Measurements from ENCODE around the gene PTPRN2.

The PTPRN2 gene

GRCh38 chr7:157537056-157537455 is 1050.6 kb downstream of the PTPRN2 start:
- no peaks in the 10 kb centered on the region for H3K27me3 Mint-ChIP-seq
- H3K27ac Mint-ChIP-seq, result no peak overlapping the region
- H3K36me3 Mint-ChIP-seq, result peaks cover 5% of the 10 kb centered on the region
- H3K9me3 Mint-ChIP-seq, result peaks cover 6% of the 10 kb centered on the region
- H3K4me3 Mint-ChIP-seq, result no peak overlapping the region
- no peaks in the 10 kb centered on the region for H3K4me1 Mint-ChIP-seq

DNA sequence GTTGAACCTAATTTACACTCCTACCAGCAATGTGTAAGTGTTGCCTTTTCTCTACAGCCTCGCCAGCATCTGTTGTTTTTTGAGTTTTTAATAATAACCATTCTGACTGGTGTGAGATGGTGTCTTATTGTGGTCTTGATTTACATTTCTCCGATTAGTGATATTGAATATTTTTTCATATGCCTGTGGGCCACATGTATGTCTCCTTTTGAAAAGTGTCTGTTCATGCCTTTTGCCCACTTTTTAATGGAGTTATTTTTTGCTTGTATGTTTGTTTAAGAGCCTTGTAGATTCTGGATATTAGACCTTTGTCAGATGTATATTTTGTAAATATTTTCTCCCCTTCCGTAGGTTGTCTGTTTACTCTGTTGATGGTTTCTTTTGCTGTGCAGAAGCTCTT is 1055.6 kb downstream of the PTPRN2 start:
- no peak overlapping the region for H3K4me3 Mint-ChIP-seq
- no peaks in the 10 kb centered on the region for H3K27me3 Mint-ChIP-seq
- no peaks in the 10 kb centered on the region for H3K4me1 Mint-ChIP-seq
- peaks cover 5% of the 10 kb centered on the region for H3K36me3 Mint-ChIP-seq
- peaks cover 10% of the 10 kb centered on the region for H3K9me3 Mint-ChIP-seq
- H3K27ac Mint-ChIP-seq, result no peak overlapping the region

GRCh38 chr7:157529768-157530560 is 1057.7 kb downstream of the PTPRN2 start:
- H3K9me3 Mint-ChIP-seq, result peaks cover 10% of the 10 kb centered on the region
- H3K27me3 Mint-ChIP-seq, result no peaks in the 10 kb centered on the region
- no peaks in the 10 kb centered on the region for H3K4me1 Mint-ChIP-seq
- no peak overlapping the region for H3K4me3 Mint-ChIP-seq
- no peak overlapping the region for H3K27ac Mint-ChIP-seq
- peaks cover 5% of the 10 kb centered on the region for H3K36me3 Mint-ChIP-seq

DNA sequence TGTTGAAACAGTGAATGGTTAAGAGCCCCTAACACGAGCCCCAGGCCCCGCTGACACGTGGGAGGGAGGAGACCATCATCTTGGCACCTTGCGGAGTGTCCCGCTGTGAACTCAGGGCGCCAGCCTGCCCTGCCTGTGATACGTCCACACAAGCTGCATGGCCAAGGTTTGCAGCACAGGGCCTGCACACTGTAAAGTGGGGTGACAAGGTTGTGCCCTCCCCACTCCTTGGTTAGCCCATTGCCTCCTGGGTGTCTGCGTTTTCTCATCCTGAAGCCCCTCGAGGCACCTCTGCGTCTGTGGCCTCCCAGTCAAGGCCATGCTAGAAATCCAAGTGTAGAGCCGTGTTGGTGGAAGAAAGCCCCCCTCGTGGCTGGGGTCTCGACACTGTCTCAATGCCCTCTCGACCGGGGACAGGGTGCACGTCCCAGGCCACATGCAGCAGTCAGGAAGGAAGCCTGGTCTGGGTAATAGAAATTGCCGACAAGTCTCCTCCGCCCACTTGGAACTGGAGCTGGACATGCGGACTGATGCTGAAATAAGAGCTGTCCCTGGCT is 1058.8 kb downstream of the PTPRN2 start:
- peaks cover 10% of the 10 kb centered on the region for H3K9me3 Mint-ChIP-seq
- no peaks in the 10 kb centered on the region for H3K27me3 Mint-ChIP-seq
- H3K36me3 Mint-ChIP-seq, result peaks cover 5% of the 10 kb centered on the region
- no peak overlapping the region for H3K4me3 Mint-ChIP-seq
- H3K4me1 Mint-ChIP-seq, result no peaks in the 10 kb centered on the region
- H3K27ac Mint-ChIP-seq, result no peak overlapping the region

DNA sequence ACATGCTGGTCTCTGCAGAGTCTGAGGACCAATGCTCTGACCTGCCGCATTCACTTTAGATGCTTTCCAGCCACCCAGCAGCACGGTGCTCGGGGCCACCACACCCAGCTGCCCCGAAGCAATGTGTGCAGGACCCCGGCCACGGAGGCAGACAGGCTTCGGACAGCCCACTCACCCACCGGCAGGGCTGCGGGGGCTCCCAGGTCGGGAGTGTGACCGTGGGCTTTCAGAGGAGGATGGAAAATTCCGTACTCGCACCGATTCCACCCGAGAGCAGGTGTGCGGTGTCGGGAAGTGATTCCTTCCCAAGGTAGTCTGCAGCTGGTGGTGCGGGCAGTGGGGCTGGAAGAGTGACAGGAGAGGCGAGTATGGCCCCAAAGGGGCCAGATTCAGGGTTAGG is 1059.9 kb downstream of the PTPRN2 start:
- Mint-ChIP-seq H3K4me1 (no peaks in the 10 kb centered on the region), H3K27me3 (no peaks in the 10 kb centered on the region), H3K9me3 (peaks cover 10% of the 10 kb centered on the region), H3K27ac (no peak overlapping the region), H3K36me3 (peaks cover 5% of the 10 kb centered on the region), H3K4me3 (no peak overlapping the region)

- no peaks in the 10 kb centered on the region for H3K36me3 Mint-ChIP-seq
- no peaks in the 10 kb centered on the region for H3K27me3 Mint-ChIP-seq
- H3K4me1 Mint-ChIP-seq, result no peaks in the 10 kb centered on the region
- no peak overlapping the region for H3K4me3 Mint-ChIP-seq
- H3K27ac Mint-ChIP-seq, result no peak overlapping the region
- H3K9me3 Mint-ChIP-seq, result peaks cover 4% of the 10 kb centered on the region
Measured at GRCh38 chr7:157526913-157527634, 1060.5 kb downstream of the PTPRN2 start.

- Mint-ChIP-seq H3K36me3 (no peaks in the 10 kb centered on the region), H3K4me3 (no peak overlapping the region), H3K27me3 (no peaks in the 10 kb centered on the region), H3K27ac (no peak overlapping the region), H3K9me3 (no peaks in the 10 kb centered on the region), H3K4me1 (no peaks in the 10 kb centered on the region)
Measured at GRCh38 chr7:157526005-157526912, 1061.4 kb downstream of the PTPRN2 start.

- H3K27me3 Mint-ChIP-seq, result no peaks in the 10 kb centered on the region
- no peak overlapping the region for H3K27ac Mint-ChIP-seq
- no peaks in the 10 kb centered on the region for H3K9me3 Mint-ChIP-seq
- H3K36me3 Mint-ChIP-seq, result no peaks in the 10 kb centered on the region
- H3K4me1 Mint-ChIP-seq, result no peaks in the 10 kb centered on the region
- no peak overlapping the region for H3K4me3 Mint-ChIP-seq
Measured at GRCh38 chr7:157525491-157525915, 1062.1 kb downstream of the PTPRN2 start.

- Mint-ChIP-seq H3K4me1 (no peaks in the 10 kb centered on the region), H3K4me3 (no peak overlapping the region), H3K36me3 (no peaks in the 10 kb centered on the region), H3K27ac (no peak overlapping the region), H3K9me3 (no peaks in the 10 kb centered on the region), H3K27me3 (no peaks in the 10 kb centered on the region)
Measured at GRCh38 chr7:157524731-157525130, 1062.9 kb downstream of the PTPRN2 start.

DNA sequence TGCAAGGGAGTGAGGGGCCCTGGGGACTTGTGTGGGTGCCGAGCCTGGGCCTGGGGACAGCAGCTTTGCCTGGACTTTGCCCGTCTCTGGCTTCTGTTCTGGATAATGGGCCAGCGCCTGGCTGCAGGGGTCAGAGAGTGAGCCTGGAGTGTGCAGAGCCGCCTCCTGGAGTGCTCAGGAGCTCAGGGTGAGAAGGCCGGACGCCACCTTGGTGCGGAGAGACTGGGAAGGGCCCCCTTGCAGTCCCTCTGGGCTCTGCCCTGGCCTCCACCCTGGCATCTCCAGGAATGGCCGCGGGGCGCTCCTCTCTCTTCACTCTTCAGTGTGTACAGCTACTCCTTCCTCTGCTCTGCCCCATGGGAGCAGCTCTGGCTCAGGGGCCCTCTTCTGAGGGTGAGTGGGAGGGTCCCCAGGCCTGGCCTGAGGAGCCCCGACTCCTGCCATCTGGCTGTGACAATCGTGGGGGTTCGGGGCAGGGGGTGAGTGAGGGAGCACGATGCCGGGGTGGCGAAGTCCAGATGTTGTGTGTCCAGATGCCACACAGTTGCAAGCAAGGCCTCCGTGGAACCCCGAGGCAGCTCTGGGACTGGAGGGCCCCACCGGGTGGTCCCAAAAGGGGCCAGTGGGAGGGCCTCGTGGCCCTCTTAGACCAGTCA is 1063.7 kb downstream of the PTPRN2 start:
- Mint-ChIP-seq H3K4me1 (no peaks in the 10 kb centered on the region), H3K27ac (no peak overlapping the region), H3K36me3 (no peaks in the 10 kb centered on the region), H3K27me3 (no peaks in the 10 kb centered on the region), H3K4me3 (no peak overlapping the region), H3K9me3 (no peaks in the 10 kb centered on the region)

- Mint-ChIP-seq H3K27me3 (no peaks in the 10 kb centered on the region), H3K27ac (no peak overlapping the region), H3K9me3 (no peaks in the 10 kb centered on the region), H3K4me3 (no peak overlapping the region), H3K36me3 (no peaks in the 10 kb centered on the region), H3K4me1 (no peaks in the 10 kb centered on the region)
Measured at GRCh38 chr7:157523371-157523765, 1064.3 kb downstream of the PTPRN2 start.

GRCh38 chr7:157522954-157523353 is 1064.7 kb downstream of the PTPRN2 start:
- Mint-ChIP-seq H3K27ac (no peak overlapping the region), H3K4me1 (no peaks in the 10 kb centered on the region), H3K27me3 (no peaks in the 10 kb centered on the region), H3K9me3 (no peaks in the 10 kb centered on the region), H3K4me3 (no peak overlapping the region), H3K36me3 (no peaks in the 10 kb centered on the region)

- peak overlapping the region; percentile 57 for H3K27ac Mint-ChIP-seq
- no peaks in the 10 kb centered on the region for H3K36me3 Mint-ChIP-seq
- H3K4me3 Mint-ChIP-seq, result no peak overlapping the region
- H3K27me3 Mint-ChIP-seq, result no peaks in the 10 kb centered on the region
- no peaks in the 10 kb centered on the region for H3K9me3 Mint-ChIP-seq
- H3K4me1 Mint-ChIP-seq, result no peaks in the 10 kb centered on the region
Measured at GRCh38 chr7:157522189-157522588, 1065.4 kb downstream of the PTPRN2 start.

DNA sequence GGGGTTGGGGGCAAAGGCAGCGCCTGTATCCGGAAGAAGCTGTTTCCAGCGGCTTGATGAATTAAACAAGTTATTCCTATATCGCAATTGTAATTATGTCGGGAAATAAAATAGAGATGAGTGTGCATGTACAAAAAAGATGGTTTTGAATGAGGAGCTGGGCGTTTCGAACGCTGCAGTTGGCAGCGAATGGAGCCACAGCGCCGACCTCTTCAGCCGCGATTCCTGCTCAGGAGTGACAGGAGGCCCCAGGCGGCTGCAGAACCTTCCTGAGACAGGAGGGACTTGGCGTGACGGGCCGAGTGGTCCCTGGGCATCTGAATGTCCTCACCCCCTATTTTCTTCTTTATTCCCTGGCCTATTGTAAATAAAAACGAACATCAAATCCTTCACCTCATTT is 1065.9 kb downstream of the PTPRN2 start:
- Mint-ChIP-seq H3K4me3 (no peak overlapping the region), H3K4me1 (no peaks in the 10 kb centered on the region), H3K27me3 (no peaks in the 10 kb centered on the region), H3K36me3 (no peaks in the 10 kb centered on the region), H3K9me3 (no peaks in the 10 kb centered on the region), H3K27ac (no peak overlapping the region)
